Renal cortex interstitium (tissue), 11 donors: ENCODE measurements around the gene AJM1. TPM values are rescaled to one million over a fixed set of nuclear protein-coding genes. Genes with fewer than 3 reads are reported as not detected.
"Not testable (repeated sequence)": the region's sequence is repeated elsewhere in the genome, so short reads cannot be mapped to it uniquely, and the experiment has no call there.

Experiments used
- DNase-seq, 11 donors: peaks; one replicate each; pipeline ENCODE4 v3.0.0-alpha.2; 2013; ENCODE audit warnings: low read depth in 9 of 11, low spot score in 4 of 11; ENCODE audit errors: extremely low read depth in 1 of 11
- polyA plus RNA-seq, 3 donors: library from polyadenylated mRNA; unstranded; fragments of 120-200 nt; gene quantifications; one replicate each; pipeline ENCODE4 v1.2.1, GENCODE V29; 2013; ENCODE audit not compliant: insufficient read length in 3 of 3

Gene AJM1
- polyA plus RNA-seq, 3 donors: 0.64 to 1.7 (median 1.5) TPM

DNA sequence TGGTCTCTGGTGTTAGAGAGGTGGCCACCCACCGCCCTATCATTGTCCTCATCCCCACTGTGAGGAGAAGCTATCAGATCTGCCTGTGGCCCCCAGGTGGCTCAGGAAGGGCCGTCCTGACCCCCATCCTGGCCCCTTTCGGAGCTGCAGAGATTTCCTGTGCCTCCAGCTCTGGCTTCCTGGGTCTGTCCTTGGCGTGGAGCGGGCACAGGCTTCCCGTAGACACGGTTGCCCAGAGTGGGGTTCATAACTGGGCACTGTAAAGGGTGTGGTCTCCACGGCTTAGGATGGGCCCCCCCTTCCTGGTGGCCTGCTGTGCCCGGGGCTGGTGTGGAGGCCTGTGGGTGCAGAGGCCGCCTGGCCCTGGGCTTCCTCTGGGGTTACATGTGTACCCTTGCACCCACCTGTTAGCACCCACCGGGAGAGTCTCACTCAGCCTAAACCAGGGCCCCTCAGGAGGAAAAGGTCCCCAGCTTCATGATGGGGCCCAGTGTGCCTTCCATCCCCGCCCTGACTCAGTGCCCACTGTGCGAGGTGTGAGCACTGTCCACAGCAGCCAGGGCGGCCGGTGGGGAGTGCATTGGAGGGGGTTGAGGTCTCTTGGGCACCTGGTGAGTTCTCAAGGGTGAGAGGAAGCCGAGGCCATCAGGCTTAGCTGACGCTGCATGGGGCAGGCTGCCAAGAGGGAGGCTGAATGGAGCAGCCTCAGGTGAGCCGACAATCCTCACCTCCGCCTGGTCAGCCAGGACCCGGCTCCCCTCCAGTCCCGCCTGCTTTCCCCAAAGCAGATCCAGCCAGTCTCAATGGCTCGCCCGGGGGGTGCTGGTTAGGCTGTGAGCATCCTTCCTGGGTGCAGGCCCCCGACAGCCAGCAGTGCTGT is 15.3 kb upstream of the AJM1 start:
- no peak for DNase-seq

DNA sequence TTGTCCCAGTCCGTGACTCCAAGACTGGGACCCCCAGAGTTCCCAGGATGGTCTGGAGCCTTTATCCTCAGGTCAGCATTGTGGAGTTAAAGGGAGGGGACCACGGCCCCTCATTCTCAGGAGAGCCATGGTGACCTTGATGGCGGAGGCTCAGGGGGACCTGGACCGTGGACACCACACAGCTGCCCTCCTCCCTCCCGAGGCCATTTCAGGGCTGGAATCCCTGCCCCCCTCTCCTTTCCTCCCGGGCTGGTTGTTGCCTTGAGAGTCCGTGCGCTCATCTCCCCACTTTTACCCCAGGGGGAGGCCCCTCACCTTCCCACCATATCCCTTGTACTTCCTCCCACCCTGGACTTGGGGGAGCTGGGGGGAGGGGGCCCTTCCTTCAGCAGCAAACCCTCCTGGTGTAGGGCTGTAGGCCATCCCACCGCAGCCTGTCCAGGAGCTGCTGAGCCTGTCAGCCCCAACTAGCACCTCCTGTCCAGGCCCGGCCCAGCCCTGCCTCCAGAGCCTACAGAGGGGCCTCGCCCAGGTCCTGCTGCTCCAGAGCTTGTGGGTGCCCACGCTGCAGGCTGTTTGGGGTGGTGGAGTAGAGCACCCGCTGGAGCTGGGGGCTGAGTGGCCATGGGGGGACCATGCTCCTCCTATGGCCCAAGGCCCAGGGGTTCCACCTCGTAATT is 14.3 kb upstream of the AJM1 start:
- no peak for DNase-seq

GRCh38 chr9:136828474-136829140 is 13.7 kb upstream of the AJM1 start:
- no peak for DNase-seq

- no peak for DNase-seq
These were observed 12.9 kb upstream of the AJM1 start for GRCh38 chr9:136829412-136829811.

- no peak for DNase-seq
These were observed 12.0 kb upstream of the AJM1 start for GRCh38 chr9:136829981-136830885.

- DNase-seq: no peak
These were observed 11.1 kb upstream of the AJM1 start for GRCh38 chr9:136831002-136831719.

DNA sequence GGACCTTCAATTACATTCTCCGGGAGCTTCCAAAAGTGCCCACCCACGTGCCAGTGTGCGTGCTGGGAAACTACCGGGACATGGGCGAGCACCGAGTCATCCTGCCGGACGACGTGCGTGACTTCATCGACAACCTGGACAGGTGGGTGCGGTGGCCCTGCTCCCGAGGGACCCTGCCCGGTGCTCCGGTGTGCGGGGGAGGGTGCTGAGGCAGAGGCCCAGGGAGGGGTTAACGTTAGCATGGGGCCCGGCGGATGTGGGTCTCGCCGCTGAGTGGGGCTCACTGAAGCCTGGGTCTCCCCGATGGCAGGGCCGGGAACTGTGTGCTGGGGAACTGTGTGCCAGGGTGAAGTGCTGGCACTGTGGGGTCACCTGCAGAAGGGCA is 10.6 kb upstream of the AJM1 start:
- DNase-seq: no peak

DNA sequence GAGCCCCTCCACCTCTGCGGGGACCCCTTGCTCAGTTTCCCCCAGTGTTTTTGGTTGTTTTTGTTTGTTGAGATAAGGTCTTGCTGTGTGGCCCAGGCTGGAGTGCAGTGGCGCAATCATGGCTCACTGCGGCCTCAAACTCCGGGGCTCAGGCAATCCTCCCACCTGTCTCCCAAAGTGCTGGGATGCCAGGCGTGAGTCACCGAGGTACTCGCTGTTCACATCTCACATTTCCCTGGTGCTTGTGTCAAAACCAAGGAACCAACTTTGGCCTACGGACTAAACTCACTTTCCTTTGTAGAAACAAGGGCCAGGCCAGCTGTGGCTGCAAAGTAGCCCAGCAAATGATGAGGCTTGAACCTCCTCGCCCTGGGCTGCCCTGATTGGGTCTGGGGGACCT is 9.7 kb upstream of the AJM1 start:
- DNase-seq: no peak

DNA sequence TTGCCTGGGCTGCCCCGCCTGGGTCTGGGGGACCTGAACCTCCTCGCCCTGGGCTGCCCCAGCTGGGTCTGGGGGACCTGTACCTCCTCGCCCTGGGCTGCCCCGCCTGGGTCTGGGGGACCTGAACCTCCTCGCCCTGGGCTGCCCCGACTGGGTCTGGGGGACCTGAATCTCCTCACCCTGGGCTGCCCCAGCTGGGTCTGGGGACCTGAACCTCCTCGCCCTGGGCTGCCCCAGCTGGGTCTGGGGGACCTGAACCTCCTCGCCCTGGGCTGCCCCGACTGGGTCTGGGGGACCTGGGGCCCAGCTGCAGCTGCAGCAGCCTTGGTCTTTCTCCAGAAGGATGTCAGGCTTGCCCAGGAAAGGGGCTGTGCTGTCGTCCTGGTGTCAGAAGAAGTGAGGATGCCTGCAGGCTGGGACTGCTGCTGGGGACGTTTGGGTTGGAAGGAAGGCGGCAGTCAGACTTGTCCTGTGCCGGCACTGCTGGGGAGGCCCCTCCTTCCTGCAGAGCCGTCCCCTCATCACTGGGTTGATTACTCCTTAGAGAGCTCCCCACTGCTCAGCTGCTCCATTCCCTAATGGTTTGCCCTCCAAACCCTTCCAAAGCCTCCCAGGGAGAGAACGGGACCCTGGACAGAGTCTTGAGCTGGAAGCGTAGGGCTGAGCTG is 8.8 kb upstream of the AJM1 start:
- DNase-seq: not testable (repeated sequence)

- no peak for DNase-seq
These were observed 6.9 kb upstream of the AJM1 start for GRCh38 chr9:136835162-136835931.

- DNase-seq: no peak
These were observed 6.1 kb upstream of the AJM1 start for GRCh38 chr9:136835932-136836904.

GRCh38 chr9:136837146-136837855 is 5.0 kb upstream of the AJM1 start:
- no peak for DNase-seq

GRCh38 chr9:136837856-136838277 is 4.4 kb upstream of the AJM1 start:
- not testable (repeated sequence) for DNase-seq

DNA sequence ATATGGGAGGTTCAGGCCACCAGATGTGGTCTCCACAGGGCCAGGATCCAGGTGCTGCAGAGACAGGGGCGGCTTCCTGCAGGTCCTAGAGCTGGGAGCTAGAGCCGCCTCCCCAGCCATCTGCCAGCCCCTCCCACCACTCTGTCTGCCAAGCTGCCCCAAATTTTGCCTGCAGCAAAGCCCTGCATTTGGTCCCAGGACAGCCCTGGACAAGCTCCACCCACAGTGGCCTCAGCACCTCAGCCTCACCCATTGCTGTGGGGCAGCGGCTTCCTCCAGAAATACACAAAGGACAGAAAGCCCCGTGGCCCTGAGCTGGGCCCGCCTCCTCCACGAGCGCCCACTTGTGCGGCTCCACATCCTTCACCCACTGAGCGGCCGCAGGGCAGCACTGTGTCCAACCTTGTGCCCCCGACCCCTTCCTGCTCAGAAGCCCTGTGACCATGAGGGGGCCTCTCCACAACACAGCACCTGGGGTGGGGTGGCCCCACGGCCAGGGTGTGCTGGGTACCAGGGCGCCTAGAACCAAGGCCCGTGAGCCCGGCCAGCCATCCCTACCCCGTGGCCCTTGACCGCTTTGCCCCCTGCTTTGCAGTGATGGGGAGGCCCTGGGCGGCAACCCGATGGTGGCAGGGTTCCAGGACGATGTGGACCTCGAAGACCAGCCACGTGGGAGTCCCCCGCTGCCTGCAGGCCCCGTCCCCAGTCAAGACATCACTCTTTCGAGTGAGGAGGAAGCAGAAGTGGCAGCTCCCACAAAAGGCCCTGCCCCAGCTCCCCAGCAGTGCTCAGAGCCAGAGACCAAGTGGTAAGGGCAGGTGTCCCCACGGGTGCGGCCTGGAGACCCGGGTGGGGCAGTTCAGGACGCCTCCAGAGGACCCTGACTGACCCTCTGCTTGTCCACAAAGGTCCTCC is 3.7 kb upstream of the AJM1 start:
- no peak for DNase-seq
